Activated CD4-positive, alpha-beta T cell treated with anti-CD3 and anti-CD28 coated beads for 48 hours (primary cell): ENCODE data around the gene TXLNG.

Experiments used
- DNase-seq: peaks from one replicate; pipeline ENCODE4 v3.0.0-alpha.2; 2020

The TXLNG gene

GRCh38 chrX:16785247-16786138, 773 bp upstream of the TXLNG start:
- DNase-seq: peak; percentile 20

DNA sequence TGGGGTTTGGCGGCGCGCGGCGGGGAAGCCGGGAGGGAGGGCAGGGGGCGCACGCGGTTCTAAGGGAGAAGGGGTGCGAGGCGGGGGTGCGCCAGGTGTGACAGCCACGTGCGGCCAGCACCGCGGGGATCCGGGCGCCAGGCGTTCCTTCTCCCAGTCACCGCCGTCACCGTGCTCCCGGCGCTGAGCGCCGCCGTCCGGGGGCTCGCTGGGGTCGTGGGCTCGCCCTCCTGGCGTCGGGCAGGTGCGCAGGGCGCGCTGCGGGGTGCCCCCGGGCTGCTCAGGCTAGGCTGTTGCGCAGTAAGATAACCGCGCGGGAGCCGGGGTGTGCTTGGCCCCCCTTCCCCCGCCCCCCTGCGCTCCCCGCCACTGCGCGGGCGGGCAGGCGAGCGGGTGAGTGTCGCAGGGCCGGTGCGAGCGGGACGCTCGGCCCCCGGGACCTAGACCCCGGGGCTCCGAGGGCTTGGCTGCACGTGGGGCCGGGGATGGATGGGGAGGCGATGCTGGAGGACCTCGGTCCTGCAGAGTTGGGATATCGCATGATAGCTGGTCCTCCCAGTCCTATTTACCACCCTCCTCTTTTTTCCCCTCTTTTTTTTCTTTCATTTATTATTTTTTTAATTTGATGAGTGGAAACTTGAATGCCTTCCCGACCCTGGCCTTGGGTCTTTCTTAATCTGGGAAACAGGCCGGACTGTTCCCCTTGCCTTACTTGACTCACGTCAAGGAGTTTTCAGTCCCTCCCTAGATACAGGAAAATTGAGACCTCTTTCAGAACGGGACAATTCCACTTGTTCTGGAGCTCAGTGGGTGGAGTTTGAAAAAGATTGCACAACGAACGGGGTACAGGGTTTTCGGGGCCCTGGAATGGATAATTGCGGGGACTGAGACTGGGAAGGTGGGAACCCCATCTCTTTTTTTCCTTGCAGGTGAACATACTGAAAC, 797 bp downstream of the TXLNG start:
- DNase-seq: peak; percentile 49

DNA sequence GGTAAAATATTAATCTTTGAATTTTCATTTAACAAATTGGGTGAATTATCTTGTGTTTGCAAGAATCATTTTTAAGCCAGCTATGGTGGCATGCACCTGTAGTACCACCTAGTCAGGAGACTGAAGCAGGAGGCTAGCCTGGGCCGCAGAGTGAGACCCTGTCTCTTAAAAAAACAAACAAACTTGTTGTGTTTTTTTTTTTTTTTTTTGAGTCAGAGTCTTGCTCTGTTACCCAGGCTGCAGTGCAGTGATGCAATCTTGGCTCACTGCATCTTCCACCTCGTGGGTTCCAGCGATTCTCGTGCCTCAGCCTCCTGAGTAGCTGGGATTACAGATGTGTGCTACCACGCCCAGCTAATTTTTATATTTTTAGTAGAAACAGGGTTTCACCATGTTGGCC, 2.2 kb downstream of the TXLNG start:
- DNase-seq: peak; percentile 15

DNA sequence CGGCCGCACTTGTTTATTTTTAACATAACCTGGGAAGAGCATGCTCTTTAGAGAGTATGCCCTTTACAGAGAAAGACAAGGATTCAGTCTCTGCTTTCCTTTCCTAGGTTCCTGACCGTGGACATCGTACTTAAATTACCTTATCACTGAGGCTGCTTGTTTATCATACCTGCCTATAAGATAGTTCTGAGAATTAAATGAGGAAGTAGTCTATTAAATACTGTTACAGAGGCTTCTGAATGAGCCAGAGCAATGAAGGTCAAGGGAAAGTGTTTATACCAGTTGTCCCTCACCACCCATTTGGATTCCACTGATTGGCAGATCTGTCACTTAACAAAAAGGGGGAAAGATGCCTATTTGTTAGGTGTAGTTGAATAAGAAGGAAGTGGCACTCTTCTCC, 10.0 kb downstream of the TXLNG start:
- DNase-seq: no peak

DNA sequence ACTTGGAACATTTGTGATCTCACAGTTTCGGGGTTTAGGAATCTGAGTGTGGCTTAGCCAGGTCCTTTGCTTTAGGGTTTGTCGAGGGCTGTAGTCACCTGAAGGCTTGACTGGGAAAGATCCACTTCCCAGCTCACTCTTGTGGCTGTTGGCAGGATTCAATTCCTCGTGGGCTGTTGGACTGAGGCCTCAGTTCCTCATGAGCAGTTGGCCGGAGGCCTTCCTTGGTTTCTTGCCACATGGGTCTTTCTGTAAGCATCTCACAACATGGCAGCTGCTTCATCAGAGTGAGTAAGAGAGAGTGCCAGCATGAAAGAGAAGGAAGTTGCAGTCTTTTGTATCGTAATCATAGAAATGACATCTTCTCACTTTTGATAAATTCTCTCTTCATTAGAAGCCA, 11.1 kb downstream of the TXLNG start:
- no peak for DNase-seq

GRCh38 chrX:16797841-16798240, 11.6 kb downstream of the TXLNG start:
- no peak for DNase-seq

- no peak for DNase-seq
Measured at GRCh38 chrX:16804923-16805464, 18.7 kb downstream of the TXLNG start.

- DNase-seq: no peak
Measured at GRCh38 chrX:16807548-16807947, 21.3 kb downstream of the TXLNG start.

DNA sequence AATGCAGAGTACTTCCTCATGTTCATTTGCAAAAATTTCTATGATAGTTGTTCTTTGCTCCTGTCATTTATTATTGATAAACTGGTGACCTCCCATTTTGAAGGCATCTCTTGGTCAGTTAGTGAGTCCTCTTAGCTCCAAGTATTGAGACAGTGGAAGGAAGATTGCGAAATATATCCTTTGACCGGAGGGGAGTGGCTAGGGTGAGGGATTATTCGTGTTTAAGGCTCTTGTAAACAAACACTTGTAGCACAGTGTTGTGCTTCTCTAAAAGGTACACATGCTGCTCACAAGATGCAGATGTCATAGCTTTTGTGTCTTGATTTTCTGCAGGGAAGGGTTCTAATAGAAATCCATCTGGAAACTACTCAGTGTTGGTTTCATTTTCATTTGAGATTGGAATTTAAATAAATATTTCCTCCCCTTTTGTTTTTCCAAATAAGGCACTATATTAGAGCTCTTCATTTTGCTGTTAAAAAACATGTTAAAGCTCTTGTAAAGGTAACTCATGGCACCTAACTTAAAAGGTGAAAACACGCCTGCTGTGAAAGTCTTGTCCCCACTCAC, 21.8 kb downstream of the TXLNG start:
- no peak for DNase-seq

DNA sequence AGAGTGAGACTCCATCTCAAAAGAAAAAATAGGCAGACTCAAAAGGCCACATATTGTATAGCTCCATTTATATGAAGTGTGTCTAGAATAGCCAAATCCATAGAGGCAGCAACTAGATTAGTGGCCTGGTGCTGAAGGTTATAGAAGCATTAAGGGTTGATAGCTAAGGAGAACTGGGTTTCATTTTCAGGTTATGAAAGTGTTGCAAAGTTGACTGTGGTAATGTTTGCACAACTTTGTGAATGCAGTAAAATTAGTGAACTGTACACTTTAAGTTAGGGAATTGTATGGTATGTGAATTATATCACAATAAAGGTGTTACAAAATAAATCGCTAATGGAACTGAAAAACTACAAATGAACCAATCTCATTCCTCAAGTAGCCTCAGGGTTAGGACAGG, 28.3 kb downstream of the TXLNG start:
- DNase-seq: no peak

DNA sequence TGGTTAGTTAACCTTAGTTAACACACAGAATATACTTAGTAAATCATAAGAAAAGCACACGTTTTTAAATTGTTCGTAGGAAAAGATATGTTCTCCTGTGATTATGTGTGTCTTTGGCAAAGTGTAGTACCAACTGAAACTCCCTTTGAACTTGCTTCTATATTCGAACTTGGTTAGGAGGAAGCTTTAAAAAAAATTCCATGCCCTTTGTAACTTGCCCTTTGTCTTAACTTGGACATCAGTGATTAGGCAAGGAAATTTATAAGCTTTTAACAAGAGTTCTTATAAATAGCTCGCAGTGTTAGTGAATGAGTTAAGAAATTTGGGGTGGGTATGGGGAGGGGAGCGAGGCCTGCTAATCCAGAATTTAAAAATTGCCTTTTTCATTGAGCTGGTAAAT, 33.4 kb downstream of the TXLNG start:
- no peak for DNase-seq

GRCh38 chrX:16822723-16823122, 36.5 kb downstream of the TXLNG start:
- no peak for DNase-seq

- DNase-seq: no peak
Measured at GRCh38 chrX:16825264-16826035, 39.2 kb downstream of the TXLNG start.

GRCh38 chrX:16826207-16826606, 39.9 kb downstream of the TXLNG start:
- no peak for DNase-seq

- DNase-seq: no peak
Measured at GRCh38 chrX:16827225-16827624, 41.0 kb downstream of the TXLNG start.

DNA sequence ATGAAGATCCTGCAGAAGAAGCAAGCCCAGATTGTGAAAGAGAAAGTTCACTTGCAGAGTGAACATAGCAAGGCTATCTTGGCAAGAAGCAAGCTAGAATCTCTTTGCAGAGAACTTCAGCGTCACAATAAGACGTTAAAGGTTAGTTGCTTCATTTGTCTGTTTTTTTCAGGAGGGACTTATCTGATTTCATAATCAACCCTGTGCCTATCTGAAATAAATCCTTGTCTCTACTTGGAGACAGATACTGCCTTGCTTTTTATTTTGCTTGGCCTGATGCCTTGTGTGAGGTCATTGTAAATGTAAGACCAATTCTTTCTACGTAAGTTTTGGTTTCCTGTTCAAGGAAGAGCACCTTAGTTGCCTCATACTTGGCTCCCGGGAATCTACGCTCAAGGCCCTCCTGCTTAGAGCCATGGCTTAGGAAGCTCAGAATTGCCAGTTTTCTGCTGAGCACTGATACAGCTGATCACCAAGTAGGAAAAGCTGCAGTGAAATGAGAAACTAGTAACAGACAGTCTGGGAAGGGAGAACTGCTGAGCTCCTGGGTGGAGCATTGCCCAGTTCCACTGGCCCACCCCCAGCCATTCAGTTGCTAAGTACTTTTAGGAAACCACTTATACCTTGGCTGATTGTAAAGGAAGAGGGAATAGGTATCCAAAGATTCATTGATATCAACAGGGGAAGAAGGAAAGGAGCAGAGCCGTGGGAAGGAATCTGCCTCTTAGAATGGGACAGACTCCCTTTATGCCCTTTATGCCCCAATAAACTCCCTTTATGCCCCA, 42.0 kb downstream of the TXLNG start:
- DNase-seq: no peak

DNA sequence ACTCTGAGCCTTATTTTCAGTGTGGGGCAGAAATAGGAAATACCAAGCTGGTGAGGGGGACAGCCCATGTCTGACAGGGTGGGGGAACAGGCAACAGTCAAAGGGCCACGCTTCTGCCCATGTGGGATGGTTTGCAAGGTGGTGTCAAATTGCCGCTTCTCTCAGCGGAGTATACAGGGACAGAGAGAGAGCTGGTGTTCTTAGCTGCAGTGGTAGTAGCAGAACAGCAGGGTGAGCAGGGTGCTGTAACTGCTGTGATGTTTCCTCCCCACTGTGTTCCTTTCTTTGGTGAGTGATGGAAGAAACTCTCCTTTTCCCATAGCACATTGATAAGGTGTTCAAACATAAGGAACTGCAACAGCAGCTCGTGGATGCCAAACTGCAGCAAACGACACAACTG, 46.0 kb downstream of the TXLNG start:
- no peak for DNase-seq

DNA sequence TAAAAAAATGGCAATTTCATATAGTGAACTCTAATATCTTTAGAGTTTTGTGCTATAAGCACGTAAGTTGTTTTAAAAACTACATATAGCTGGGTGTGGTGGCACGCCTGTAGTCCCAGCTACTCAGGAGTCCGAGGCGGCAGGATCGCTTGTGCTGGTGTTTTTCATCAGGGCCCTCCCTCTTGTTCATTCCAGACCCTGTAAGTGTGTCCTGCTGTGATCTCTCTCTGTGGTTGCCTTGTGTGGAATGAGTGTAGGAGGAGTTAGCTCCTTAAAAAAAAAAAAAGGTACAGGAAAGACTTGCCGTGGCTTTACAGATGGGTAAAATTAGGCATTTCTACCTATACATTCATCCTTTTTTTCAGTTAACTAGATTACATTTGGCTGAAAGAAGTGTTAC, 48.5 kb downstream of the TXLNG start:
- no peak for DNase-seq

- peak; percentile 11 for DNase-seq
Measured at GRCh38 chrX:16836371-16836770, 50.1 kb downstream of the TXLNG start.

GRCh38 chrX:16838202-16839066, 52.2 kb downstream of the TXLNG start:
- DNase-seq: no peak
